HG02938 (cell line): Measurements from ENCODE around the gene WAS.
"Not testable (repeated sequence)": the region's sequence is repeated elsewhere in the genome, so short reads cannot be mapped to it uniquely, and the experiment has no call there.

Experiments used
- ATAC-seq: cut with Tn5 transposase; IDR thresholded peaks from one replicate; pipeline ENCODE4 v1.9.1; 2021; ENCODE audit warnings: mild to moderate bottlenecking, moderate library complexity; ENCODE audit not compliant: unreplicated experiment

The WAS gene

GRCh38 chrX:48684134-48684533 lies 535 bp downstream of the WAS start:
- ATAC-seq, result no peak

- ATAC-seq, result no peak
Observed at GRCh38 chrX:48685416-48685815, 1.8 kb downstream of the WAS start.

GRCh38 chrX:48688531-48689150 lies 5.0 kb downstream of the WAS start:
- no peak for ATAC-seq

DNA sequence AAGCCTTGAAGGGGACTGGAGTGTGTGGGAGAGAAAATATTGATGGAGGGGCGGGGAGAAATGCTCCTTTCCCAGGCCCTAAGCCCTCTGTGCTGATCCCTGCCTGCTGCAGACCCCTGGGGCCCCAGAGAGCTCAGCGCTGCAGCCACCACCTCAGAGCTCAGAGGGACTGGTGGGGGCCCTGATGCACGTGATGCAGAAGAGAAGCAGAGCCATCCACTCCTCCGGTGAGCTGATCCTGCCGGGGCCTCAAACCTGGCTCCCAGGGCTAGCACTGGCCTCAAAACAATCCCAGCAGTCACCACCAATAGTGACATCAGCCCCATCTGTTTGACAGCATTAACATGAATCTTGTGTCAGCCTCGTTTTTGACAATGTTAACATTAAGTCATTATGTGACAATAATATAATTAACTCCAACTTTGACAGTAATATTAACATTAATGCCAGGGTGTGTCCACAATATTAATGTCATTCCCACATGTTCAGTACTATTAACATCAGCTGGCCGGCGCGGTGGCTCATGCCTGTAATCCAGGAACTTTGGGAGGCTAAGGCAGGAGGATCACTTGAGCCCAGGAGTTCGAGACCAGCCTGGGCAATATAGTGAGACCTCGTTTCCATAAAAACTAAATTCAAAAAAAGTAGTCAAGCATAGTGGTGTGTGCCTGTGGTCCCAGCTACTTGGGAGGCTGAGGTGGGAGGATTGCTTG lies 5.8 kb downstream of the WAS start:
- ATAC-seq, result no peak

DNA sequence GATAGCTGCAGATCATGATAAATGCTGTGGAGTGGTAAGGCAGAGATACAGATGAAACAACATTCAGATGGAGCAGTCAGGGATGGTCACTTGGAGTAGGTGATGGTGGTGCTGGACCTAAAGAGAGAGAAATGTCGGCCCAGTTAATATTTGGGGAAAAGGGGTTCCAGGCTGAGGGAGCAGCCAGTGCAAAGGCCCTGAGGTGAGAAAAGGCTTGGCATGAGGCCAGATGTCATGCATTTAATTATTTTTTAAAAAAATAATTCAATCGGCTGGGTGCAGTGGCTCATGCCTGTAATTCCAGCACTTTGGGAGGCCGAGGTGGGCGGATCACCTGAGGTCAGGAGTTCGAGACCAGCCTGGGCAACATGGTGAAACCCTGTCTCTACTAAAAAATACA lies 8.1 kb downstream of the WAS start:
- not testable (repeated sequence) for ATAC-seq

GRCh38 chrX:48694776-48695533 lies 11.4 kb downstream of the WAS start:
- no peak for ATAC-seq

- ATAC-seq, result no peak
Observed at GRCh38 chrX:48695534-48695896, 11.9 kb downstream of the WAS start.

DNA sequence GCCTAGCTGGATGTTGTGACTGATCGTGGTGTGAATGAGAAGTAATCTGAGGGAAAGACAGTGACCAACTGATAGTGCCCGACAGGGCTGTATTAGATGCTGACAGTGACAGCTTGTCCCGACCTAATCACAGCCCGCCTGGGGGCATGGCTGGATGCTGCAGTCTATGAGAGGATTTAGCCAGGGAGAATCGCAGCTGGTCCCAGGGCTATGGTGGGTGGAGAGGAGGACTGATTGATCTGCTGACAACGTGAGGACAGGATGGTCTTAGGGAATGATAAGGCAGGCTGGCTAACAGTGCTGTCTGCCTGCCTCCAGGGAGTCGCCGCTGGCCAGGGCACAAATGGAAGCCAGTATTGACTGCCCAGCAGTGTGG lies 12.3 kb downstream of the WAS start:
- no peak for ATAC-seq

- peak; percentile 78 for ATAC-seq
Observed at GRCh38 chrX:48696301-48696908, 12.8 kb downstream of the WAS start, which contains the start of gene SUV39H1. SUV39H1 (plus strand) TSS chrX:48696734; CDS start chrX:48696785, 51 bp downstream.

DNA sequence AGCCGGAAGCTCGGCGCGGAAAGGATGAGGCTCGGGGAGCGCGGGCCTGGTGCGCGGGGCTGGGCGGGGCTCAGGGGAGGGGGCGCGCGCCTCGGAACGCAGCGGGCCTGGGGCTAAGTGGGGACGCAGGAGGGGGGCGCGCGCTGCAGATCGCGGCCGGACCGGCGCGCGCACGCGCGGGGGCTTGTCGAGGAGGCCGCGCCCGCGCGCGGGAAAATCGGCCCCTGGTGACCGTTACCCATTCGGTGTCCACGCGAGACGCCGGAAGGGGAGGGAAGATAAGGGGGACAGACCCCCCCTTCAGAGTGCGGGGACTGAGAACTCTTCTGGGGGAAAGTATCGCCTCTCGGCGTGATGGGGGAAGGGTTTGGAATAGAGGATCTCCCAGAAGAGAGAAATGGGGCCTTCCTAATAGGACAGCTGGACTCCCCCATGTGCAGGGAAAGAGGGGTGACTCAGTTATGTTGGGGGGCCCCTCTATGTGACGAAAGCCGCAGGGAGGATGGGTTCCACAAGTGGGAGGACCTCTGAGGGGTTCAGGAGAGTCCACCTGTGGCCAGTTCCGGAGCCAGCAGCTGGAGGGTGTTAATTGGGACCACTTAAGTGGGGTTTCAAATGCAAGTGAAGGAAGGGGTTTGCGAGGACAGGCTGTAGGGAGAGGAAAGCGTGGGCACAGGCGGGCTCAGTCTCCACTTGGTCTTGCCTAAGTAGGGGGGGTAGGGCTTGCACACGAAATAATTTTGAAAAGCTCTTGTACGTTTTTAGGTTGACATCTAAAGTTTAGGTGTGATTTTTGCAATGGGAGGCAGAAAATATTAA lies 13.5 kb downstream of the WAS start:
- ATAC-seq, result peak; percentile 21

GRCh38 chrX:48698306-48698705 lies 14.7 kb downstream of the WAS start:
- no peak for ATAC-seq

DNA sequence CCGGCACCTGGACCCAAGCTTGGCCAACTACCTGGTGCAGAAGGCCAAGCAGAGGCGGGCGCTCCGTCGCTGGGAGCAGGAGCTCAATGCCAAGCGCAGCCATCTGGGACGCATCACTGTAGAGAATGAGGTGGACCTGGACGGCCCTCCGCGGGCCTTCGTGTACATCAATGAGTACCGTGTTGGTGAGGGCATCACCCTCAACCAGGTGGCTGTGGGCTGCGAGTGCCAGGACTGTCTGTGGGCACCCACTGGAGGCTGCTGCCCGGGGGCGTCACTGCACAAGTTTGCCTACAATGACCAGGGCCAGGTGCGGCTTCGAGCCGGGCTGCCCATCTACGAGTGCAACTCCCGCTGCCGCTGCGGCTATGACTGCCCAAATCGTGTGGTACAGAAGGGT lies 16.6 kb downstream of the WAS start:
- no peak for ATAC-seq

- no peak for ATAC-seq
Observed at GRCh38 chrX:48700951-48701653, 17.5 kb downstream of the WAS start.

- no peak for ATAC-seq
Observed at GRCh38 chrX:48702032-48702431, 18.4 kb downstream of the WAS start.

DNA sequence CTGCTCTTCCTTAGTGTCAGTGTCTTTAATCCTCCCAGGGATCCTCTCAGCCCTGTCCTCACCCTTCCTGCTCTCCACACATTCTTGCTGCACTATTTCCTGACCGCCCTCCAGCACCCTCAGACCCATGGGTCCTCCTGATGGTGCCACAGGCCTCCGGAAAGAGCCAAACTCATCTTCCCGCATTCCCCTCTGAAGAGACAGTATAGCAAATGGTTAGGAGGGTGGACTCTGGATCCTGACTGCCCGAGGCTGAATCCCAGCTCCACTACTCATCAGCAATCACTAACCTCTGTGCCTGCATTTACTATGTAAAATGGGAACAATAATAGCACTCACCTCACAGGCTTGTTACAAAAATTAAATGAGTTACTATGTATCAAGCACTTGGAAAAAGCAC lies 19.1 kb downstream of the WAS start:
- ATAC-seq, result no peak

DNA sequence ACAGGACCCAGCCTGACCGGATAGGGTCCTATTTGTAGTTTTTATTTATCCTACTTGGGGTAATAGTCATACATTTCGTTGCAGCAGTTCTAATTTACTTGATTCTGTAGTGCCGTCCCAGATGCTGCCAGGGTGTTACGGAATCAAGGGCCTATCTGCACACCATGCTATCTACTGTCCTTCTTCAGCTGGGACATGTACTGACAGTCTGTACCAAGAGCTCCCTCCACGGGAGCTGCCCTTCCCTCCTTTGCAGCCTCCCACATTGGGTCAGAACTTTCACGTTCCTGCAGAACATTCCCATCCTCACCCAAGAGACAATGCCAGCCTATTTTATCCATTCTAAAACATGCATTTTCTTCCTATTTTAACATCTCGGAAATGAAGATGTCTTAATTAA lies 19.6 kb downstream of the WAS start:
- no peak for ATAC-seq

DNA sequence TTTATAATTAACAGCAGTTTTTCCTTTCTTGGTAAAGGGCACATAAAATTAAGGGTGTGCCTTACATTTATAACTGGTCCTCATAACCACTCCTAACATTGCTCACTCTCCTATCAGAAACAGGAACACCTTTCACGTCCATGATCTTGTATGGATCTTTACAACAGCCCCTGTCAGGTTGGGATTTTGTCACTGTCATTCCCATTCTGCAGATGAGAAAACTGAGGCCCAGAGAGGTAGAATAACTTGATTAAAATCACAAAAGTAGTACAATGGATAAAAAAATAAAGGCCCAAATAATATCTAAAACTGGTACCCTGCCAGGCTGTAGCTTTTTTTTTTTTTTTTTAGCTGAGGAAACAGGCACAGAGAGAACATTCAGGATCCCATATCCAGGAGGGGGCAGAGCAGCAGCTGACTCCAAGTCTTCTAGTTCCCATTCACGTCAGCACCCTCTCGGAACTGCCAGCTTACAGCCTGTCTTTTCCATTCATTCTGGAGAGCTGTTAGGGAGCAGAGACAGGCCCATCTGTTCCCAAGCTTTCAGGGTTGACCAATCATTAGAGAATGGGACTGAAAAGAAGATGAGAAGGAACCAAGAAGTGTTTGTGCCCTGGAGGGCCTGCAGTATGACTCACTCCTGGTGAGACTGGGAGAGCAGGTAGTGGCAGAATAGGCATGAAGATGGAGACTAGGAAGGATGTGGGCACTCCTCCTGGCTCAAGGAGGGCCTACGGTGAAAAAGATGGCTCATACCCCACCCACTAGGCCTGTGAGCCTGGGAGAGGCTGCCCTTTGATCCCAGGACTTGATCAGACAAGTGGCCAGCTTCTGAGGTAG lies 20.3 kb downstream of the WAS start:
- ATAC-seq, result no peak

GRCh38 chrX:48705871-48706270 lies 22.3 kb downstream of the WAS start:
- ATAC-seq, result no peak

- no peak for ATAC-seq
Observed at GRCh38 chrX:48709522-48710112, 26.0 kb downstream of the WAS start.
